GM12892 (cell line): ENCODE data around the gene TBC1D22A.

Source experiments
- POLR2A ChIP-seq: IDR thresholded peaks from 2 replicates; pipeline ENCODE4 v1.6.1; 2011; ENCODE audit warnings: low read depth, low read length, control low read depth
- POLR2AphosphoS5 ChIP-seq: IDR thresholded peaks from 2 replicates; pipeline ENCODE4 v1.6.1; 2011; ENCODE audit warnings: low read depth, low read length, control low read depth

GRCh38 chr22:46948411-46949144 lies 186.1 kb downstream of the TBC1D22A start:
- TF ChIP-seq POLR2A, result no peak
- no peak for TF ChIP-seq POLR2AphosphoS5
